Measurements from ENCODE around the gene MEOX2.

MEOX2 gene

DNA sequence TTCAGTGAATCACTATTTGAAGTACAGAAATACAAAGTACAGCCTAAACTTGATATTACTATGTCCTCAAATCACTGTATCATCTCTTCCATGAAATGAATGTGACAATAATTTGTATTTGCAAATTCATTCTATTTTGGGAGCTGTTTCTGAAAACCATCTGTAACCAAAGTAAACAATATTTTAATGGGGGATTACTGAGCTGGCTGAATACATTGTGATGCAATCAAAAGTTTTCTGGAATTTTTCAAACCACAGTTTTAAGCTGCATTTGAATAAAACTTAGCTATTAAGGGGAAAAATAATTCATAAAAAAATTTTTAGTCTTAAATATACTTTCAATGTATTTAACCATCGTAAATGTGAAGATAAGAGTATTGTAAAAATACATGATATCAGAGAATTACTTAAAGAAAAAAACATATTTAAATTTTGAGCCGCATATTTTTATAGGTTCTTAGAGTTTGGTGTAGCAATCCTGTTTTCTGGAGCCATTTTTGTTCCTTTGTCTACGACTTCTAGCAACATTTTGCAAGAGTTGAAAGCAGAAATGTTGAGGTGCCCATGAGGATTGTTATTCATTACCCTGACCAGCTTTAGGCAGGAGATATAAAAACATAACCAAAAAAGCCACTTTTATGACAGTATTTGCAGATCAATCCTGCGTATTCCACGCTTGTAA, 78.8 kb downstream of the MEOX2 start:
- DNase-seq: no peak

DNA sequence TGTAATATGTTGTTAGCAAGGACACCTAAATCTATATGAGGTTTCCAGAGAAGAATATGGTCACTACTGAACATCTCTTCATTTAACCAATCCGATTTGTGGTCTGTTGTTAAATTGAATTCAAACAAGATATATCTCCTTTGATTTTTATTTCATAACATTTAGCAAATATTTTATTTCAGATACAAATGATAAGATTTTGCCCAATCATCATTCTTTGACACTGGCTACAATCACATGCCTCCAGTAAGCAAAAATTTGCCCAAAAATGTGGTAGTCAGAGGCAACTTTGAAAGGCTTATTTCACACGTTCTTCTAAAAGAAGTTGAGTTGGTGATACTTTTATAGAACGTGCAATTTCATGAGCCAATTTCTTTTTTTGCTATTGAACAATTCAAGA, 79.9 kb downstream of the MEOX2 start:
- DNase-seq: no peak

DNA sequence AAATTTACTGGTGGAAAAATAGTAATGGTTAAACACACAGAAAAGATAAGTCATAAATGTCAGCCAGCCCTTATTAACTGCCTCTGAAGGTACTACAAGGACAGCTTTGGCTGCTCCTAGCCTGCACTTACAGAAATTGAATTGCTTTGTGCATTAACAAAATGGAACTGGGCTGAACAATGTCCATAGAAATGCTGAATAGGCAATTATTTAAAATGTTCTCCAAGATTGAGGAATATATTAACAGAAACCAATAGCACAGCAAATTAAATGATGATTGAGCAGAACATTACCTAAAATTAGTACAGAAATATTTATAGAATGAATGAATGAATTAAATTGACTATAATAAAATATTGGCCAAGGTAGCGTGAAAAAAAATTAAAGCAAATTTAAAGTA, 82.3 kb downstream of the MEOX2 start:
- no peak for DNase-seq

DNA sequence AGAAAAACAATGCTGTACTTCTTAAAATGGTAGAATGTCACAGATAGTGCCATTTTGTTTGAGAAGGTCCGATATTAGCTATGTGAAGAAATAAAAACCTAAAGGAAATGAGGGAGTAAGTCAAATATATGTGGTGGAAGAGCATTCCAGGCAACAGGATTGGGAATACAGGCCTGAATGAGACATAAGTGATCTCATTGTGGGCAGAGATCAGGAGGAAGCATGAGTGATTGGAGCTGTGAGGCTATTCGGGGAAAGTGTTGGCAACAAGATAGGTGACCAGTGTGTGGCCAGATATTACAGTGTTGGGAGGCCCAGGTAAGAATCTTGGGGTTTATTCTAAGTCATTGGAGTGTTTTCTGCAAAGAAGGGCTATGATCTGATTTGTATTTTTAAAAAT, 83.4 kb downstream of the MEOX2 start:
- no peak for DNase-seq

DNA sequence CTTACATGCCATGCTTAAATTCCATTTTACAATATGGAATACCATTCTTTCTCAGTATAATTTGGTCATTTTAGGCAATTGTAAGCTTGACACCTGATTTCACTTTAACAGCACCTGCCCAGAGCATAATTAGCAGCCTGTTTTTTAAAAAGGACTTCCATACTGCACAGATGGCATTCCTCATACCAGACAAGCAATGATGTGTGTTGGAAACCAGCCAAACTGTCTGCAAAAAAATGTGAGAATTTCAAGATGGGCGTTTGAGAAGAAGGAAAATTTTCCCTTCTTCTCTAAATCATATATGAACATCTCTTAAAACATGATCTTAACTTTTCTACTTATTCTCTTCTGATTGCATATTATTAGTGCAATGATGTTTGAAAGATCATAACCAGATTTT, 84.2 kb downstream of the MEOX2 start:
- DNase-seq: no peak

DNA sequence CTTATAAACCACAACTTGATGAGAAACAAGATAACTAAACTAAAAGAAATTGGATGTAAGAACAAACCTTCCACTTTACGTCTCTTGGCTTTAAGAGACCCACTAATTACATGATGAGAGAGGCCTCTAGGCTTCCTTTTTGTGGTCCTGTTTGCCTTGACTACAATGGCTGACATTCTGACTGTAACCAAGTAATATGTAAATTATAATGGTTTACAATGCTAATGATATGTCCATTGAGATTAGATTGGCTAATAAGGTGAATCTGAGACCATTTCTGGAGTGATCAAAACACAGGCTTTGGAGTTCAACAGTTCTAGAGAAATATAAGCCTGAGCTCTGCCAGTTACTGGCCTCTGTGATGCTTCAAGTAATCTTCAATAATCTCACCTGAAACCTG, 85.3 kb downstream of the MEOX2 start:
- no peak for DNase-seq

DNA sequence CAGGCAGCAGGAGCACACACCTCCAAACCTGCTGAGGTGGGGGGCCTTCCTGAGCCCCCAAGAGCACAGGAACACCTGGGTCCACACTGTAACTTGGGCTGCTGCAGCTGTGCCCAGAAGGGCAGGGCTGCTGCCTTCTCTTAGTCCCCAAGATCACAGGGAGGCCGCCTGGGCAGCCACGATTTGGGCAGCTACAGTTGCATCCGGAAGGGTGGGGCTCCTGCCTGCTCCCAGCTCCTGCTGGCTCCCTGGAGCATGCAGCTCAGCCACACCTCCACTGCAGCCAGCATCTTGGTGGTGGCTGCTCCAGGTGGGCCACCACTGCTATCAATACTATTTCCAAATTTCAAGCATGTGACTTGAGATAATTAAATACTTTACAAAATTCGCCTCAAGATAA, 86.2 kb downstream of the MEOX2 start:
- DNase-seq: no peak

DNA sequence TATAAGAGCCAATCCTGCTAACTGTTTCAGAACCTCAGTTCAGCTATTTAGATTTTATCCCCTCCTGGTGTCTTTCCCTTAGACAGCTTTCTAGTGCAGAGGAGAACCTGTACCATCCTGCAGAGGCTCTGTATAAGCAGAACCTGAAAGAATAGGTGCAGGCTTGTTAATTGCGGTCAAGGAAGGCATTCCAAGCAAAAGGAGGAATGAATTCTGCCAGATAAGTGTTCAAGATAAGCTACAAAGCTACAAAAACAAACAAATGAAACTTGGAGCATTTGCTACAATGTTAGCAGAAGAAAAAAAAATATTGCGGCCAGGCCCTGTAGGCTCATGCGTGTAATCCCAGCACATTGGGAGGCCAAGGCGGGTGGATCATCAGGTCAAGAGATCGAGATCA, 92.0 kb downstream of the MEOX2 start:
- DNase-seq: no peak

DNA sequence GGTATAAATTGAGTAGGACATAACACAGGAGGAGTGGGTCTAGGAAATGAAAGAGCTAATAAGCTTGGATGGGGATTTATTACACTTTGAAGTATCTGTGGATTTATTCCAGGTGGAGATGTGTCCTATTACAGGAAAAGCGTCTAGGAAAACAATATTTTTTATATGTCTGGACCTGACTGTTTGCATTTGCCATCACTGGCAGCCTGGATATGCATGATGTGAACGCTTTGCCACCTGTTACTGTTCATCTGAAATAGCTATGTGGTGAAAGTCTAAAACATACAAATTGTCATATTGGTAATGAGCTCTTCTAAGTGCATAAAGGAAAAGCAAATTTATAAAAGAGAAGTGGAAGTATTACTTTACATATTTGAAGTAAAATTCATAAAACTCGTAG, 93.1 kb downstream of the MEOX2 start:
- DNase-seq: no peak

DNA sequence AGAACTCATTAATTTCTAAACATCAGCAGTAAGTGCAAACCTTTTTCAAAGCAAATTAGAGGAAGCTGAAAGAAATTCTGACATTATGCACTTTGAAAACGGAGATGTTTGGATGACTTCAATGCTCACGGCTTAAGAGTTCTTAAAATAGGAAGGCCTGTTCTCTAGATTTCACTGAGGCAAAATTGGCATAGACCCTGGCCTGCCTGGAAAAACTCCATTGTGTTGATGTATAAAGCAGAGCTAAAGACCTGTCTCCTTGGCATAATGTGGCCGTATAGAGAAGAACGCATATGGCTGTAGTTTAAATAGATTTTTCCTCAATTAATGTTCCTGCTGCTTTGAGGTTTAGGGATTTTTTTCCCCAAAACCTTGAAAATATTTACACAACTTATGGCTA, 100.2 kb downstream of the MEOX2 start:
- DNase-seq: no peak

DNA sequence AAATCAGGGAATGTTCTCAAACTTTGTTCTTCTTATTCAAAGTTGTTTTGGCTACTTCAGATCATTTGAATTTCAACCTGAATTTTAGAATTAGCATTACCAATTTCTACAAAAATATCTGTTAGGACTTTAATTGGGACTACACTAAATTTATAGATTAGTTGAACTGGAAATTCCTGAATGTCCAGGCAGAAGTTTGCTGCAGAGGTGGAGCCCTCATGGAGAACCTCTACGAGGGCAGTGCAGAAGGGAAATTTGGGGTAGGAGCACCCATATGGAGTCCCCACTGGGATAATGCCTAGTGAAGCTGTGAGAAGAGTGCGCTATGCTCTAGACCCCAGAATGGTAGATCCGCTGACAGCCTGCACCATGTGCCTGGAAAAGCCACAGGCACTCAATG, 101.9 kb downstream of the MEOX2 start:
- DNase-seq: no peak

DNA sequence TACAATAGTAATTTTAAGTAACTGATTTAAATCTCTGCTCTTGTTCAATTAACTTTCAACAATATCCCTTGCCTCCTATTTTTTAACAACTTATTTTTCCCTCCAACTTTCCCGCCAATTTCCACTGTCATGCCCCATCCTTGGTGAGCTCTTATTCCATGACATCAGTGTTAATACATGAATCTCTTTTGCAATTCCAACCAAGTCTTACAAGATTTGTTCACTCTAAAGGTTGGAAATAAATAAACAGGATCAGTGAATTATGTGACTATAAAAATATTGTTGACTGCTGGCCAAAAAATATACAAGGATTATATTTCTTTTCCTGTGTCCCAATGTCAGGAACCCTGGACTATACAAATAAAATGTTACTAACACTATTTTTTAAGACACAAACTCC, 103.7 kb downstream of the MEOX2 start:
- no peak for DNase-seq

DNA sequence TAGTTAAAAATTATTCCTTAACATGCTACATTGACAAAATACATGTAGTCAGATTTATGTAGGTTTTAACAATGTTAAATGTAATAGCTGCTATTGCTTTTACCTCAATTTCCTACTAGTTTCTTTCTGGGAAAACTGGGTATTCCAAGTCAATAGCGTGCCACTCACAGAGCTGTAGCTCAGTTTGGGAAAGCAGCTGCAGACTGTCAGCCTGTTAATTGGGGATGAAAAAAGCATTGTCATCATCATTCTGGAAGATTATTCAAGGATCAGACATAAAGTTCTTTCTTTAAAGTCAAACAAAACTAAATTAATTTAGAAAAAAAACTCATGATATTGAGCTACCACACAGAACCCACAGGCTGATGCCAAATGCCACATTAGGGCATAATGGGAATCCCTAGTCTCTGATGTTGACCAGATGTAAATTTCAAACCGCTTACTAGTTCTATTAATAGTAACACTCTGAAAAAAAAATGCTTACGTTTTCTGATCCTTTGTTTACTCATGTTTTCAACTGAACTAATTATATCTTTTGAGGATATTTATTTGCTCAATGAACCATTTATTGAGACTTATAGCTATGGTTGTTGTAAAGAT, 105.0 kb downstream of the MEOX2 start:
- no peak for DNase-seq

DNA sequence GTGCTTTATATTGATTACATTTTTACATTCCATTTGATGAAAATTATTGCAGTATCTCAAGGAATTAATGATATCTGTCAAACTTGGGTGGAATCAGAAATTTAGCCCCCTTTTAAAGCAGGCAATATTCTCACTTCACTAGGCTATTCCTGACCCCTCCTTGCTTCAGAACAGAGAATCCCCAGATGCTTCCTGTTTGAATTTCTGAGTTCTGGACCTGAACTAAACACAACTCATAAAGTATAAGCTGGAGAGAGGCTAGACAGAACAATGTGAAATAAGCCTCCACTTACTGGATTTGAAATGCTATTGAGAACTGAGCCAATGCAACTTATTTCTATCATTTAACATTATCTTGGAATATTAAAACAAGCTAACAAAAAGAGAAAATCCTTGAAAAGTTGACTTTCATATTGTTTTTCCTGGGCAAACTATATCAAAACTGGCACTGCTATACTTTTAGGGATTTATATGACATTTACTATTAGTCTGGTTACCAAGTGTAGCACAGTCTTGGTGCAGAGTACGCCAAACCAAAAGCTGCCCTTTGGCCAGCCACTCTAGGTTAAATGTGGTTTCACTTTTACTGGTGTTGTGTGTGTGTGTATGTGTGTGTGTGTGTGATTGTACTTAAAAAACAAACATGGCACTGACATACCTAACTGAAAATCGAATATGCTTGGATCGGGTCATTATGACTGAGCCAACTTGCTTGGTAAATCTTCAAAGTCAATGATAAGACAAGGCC, 105.7 kb downstream of the MEOX2 start:
- DNase-seq: no peak

DNA sequence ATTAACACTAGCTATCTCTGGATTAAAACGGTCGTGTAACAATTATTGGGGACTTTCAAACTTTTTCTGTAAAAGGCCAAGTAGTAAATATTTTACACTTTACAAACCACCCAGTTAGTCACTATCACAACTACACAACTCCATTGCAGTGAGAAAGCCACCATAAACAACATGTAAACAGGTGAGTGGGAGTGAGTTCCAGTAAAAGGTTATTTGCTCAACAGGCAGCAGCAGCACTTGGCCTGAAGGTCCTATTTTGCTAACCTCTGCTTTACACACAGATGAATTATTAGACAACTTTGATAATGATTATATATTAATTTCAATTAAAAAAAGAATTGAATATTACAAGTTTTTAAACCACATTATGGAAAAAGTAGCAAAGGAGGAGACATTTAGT, 108.9 kb downstream of the MEOX2 start:
- no peak for DNase-seq

DNA sequence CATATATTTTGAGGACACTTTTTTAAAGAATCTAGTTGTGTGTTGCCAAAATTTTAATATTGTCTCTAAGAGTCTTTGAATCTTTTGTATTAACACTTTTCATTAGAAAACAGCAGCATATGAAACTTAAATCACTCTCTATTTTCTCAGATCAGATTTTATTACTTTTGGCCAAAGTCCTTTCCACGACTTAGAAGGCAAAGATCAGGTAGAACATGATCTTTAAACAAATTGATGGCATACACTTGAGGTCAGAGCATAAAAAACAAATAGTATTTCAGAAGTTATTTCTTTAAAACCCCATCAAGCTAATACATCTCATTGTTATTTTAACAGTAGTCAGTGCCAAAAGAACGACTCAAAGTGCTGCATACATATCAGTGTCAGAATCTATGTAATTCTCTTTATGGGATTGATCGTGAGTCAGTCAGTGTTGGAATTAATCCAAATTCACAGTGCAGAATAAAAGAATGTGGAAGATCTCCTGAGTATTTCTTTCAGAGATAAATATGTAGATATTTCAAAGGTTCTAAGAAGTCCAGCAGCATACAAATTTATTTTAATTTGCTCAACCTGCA, 115.1 kb downstream of the MEOX2 start:
- no peak for DNase-seq

DNA sequence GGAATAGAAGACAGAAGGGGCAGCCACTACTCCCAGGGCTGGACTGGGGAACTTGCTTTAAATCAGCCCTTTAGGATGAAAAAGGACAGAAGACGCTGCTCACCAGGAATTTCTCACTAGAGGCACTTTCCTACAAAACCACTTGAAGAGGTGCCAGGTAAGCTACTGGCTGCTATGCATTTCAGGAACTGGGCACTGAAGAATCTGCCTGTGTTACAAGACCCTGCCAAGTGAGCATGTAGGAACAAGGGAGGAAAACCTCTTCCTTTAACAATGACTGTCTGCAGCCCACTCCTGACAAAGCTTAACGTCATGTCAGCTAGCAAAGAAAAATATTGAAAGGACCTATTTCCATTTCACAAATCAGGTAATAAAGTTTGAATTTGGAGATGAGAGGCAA, 118.8 kb downstream of the MEOX2 start:
- DNase-seq: no peak

DNA sequence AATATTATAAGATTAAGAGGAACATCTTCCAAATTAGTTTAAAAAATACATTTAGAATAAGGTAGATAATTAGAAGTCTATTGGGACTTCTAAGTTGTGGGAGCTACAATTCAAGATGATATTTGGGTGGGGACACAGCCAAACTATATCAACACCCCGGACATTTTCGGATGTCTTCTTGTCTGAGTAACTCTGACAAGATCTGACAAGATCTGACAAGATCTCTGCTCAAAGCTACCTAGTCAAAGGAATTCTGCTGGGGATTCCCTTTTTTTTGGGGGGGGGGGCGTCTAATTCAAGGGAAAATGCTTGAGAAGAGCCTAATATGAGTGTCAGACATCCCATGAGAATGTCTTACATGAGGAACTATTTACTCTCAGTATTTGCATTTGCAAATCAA, 119.4 kb downstream of the MEOX2 start:
- no peak for DNase-seq

DNA sequence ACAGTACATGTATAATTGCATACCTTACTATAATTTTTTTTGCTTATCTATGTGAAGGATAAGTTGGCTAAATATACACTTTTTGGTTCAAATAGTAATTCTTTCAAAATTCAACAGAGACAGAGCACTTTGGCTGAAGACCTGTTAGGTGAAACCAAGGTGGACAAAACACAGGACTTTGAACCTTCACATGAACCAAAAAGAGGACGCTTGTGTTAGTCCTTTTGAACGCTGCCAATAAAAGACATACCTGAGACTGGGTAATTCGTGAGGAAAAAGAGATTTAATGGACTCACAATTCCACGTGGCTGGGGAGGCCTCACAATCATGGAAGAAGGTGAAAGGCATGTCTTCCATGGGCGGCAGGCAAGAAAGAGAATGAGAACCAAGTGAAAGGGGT, 120.0 kb downstream of the MEOX2 start:
- DNase-seq: no peak

DNA sequence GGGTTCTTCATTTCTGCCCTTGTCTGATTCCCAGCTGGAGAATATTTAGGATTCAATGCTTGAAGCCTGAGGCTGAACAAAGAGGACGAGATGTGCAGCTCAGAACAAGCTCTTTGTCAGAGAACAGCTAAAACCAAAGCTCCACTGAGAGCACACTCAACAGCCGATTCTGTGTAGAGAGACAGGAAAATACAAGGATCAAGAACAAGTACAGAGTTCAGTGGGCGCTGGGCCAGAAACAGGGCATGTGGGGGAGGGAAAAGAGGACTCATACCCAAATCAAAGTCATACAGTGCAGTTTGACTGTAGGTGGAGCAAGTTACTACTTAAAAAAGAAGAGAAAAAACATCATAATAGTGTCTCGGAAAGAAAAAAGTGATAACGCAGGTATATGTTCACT, 124.6 kb downstream of the MEOX2 start, which contains the start of gene AGMO:
Gene AGMO, minus strand, starts transcription at position 181 of the 400 bp plus-strand sequence.
- DNase-seq: peak; percentile 65
